ENCODE data around the gene GTF2F2.

- TF ChIP-seq POLR2A (IDR thresholded peaks at IDR 0.05; ENCODE audit: low read depth, low read length), result no peak
- TF ChIP-seq POLR2AphosphoS5 (IDR thresholded peaks at IDR 0.05; ENCODE audit: low read depth, low read length), result no peak
- no peak for TF ChIP-seq TAF1 (IDR thresholded peaks at IDR 0.05; ENCODE audit: low read depth, low read length)
- no peak for TF ChIP-seq SPI1 (IDR thresholded peaks at IDR 0.05; ENCODE audit: low read depth, low read length)
Measured at GRCh38 chr13:45316338-45316737, 196.0 kb downstream of the GTF2F2 start.
